IMR-90 (cell line): ENCODE measurements around the gene RAD51B. TPM values are rescaled to one million over a fixed set of nuclear protein-coding genes. Genes with fewer than 3 reads are reported as not detected.

Experiments used
- ATAC-seq: fragments of 200-7000 bp; cut with Tn5 transposase; 2 replicates; pipeline ENCODE4 v1.9.1; 2020; ENCODE audit warnings: low read depth, mild to moderate bottlenecking, moderate library complexity
- BruUV-seq: library from RNA; stranded (reverse); fragments of 400-500 nt; replicated peaks from 2 replicates; lab custom pipeline; 2021; lab: Mats Ljungman, UMichigan
- CTCF ChIA-PET: fragments of 300-600 bp; formaldehyde crosslinking; extraction: SDS; loops from one replicate; lab custom pipeline; 2021; ENCODE audit warnings: antibody characterized with exemption; lab: Yijun Ruan, JAX
- POLR2A ChIA-PET: fragments of 300-600 bp; sonication (Branson Sonifier 250); formaldehyde crosslinking; loops from one replicate; lab custom pipeline; 2022; ENCODE audit warnings: antibody characterized with exemption; ENCODE audit not compliant: unreplicated experiment; lab: Charles Lee
- DNase-seq: peaks from one replicate; pipeline ENCODE4 v3.0.0; 2013
- H2AFZ ChIP-seq: replicated peaks from 2 replicates; pipeline ENCODE3; 2013; ENCODE audit warnings: low read length, mild to moderate bottlenecking; ENCODE audit not compliant: poor library complexity
- H2AK5ac ChIP-seq: 2 replicates; pipeline ENCODE4 v1.6.1; 2013; ENCODE audit warnings: low read depth, low read length, inconsistent platforms
- H2AK9ac ChIP-seq: replicated peaks from 2 replicates; pipeline ENCODE3; 2013; ENCODE audit warnings: mild to moderate bottlenecking, low read depth, low read length, moderate library complexity; ENCODE audit not compliant: poor library complexity
- H2BK120ac ChIP-seq: 2 replicates; pipeline ENCODE4 v1.6.1; 2013; ENCODE audit warnings: low read depth, low read length, inconsistent platforms
- H2BK15ac ChIP-seq: 3 replicates; pipeline ENCODE4 v1.6.1; 2013; ENCODE audit warnings: low read depth, low read length, inconsistent platforms
- H2BK20ac ChIP-seq: 2 replicates; pipeline ENCODE4 v1.6.1; 2013; ENCODE audit warnings: low read depth, mild to moderate bottlenecking, inconsistent platforms, low read length, moderate library complexity
- H2BK5ac ChIP-seq: 2 replicates; pipeline ENCODE4 v1.6.1; 2013; ENCODE audit warnings: mild to moderate bottlenecking, low read depth, low read length, inconsistent platforms; ENCODE audit not compliant: poor library complexity, severe bottlenecking
- H3K14ac ChIP-seq: replicated peaks from 2 replicates; pipeline ENCODE4 v1.6.1; 2013; ENCODE audit warnings: low read depth, low read length, inconsistent platforms
- H3K18ac ChIP-seq: 2 replicates; pipeline ENCODE4 v1.6.1; 2013; ENCODE audit warnings: low read depth, low read length, control low read depth
- H3K23ac ChIP-seq: 2 replicates; pipeline ENCODE4 v1.6.1; 2013; ENCODE audit warnings: low read depth, low read length, inconsistent platforms
- H3K27ac ChIP-seq: 2 replicates; pipeline ENCODE4 v1.5.1; 2013; ENCODE audit warnings: mild to moderate bottlenecking, control low read depth, low read length; ENCODE audit not compliant: insufficient read depth
- H3K27me3 ChIP-seq: 2 replicates; pipeline ENCODE4 v1.6.1; 2013; ENCODE audit warnings: low read length; ENCODE audit not compliant: control insufficient read depth, insufficient read depth
- H3K36me3 ChIP-seq: 2 replicates; pipeline ENCODE4 v1.6.1; 2013; ENCODE audit warnings: low read length, mixed read lengths; ENCODE audit not compliant: control insufficient read depth, insufficient read depth
- H3K4ac ChIP-seq: 2 replicates; pipeline ENCODE4 v1.6.1; 2013; ENCODE audit warnings: low read depth, low read length, inconsistent platforms
- H3K4me1 ChIP-seq: 2 replicates; pipeline ENCODE4 v1.6.1; 2013; ENCODE audit warnings: low read length, mixed read lengths; ENCODE audit not compliant: control insufficient read depth, insufficient read depth
- H3K4me2 ChIP-seq: 2 replicates; pipeline ENCODE4 v1.6.1; 2013; ENCODE audit warnings: low read depth, mild to moderate bottlenecking, control low read depth, low read length, moderate library complexity
- H3K4me3 ChIP-seq: 2 replicates; pipeline ENCODE4 v1.5.1; 2013; ENCODE audit warnings: low read depth, mild to moderate bottlenecking, control low read depth, low read length, moderate library complexity; ENCODE audit not compliant: insufficient read depth
- H3K56ac ChIP-seq: 2 replicates; pipeline ENCODE4 v1.6.1; 2013; ENCODE audit warnings: low read length, inconsistent platforms; ENCODE audit not compliant: insufficient read depth; ENCODE audit errors: extremely low read depth
- H3K79me1 ChIP-seq, 2 experiments: 2 replicates each; pipeline ENCODE4 v1.6.1; 2013; ENCODE audit warnings: low read length in 2 of 2, inconsistent platforms in 1 of 2, low read depth in 1 of 2
- H3K9ac ChIP-seq: 2 replicates; pipeline ENCODE4 v1.6.1; 2013; ENCODE audit warnings: low read depth, low read length, control low read depth
- H3K9me1 ChIP-seq: 2 replicates; pipeline ENCODE4 v1.6.1; 2013; ENCODE audit warnings: low read length, inconsistent platforms; ENCODE audit not compliant: insufficient read depth
- H3K9me3 ChIP-seq: 2 replicates; pipeline ENCODE4 v1.6.1; 2013; ENCODE audit warnings: low read length; ENCODE audit not compliant: control insufficient read depth, insufficient read depth
- H4K20me1 ChIP-seq: 2 replicates; pipeline ENCODE4 v1.6.1; 2013; ENCODE audit warnings: low read length, inconsistent platforms; ENCODE audit not compliant: insufficient read depth
- H4K5ac ChIP-seq: 2 replicates; pipeline ENCODE4 v1.6.1; 2013; ENCODE audit warnings: mild to moderate bottlenecking, low read depth, low read length, control low read depth
- H4K8ac ChIP-seq, 2 experiments: 2 replicates each; pipeline ENCODE4 v1.6.1; 2013; ENCODE audit warnings: low read depth in 2 of 2, low read length in 2 of 2, control low read depth in 1 of 2, inconsistent platforms in 1 of 2
- H4K91ac ChIP-seq: 2 replicates; pipeline ENCODE4 v1.6.1; 2013; ENCODE audit warnings: low read depth, low read length, inconsistent platforms; ENCODE audit not compliant: insufficient read depth
- BHLHE40 ChIP-seq: fragments of 150-350 bp; IDR thresholded peaks from 2 replicates; pipeline ENCODE4 v1.6.1; 2016; ENCODE audit warnings: mild to moderate bottlenecking, low read depth, low read length
- CEBPB ChIP-seq: IDR thresholded peaks from 2 replicates; pipeline ENCODE4 v1.6.1; 2012; ENCODE audit warnings: low read depth, low read length, improper control_type of control experiment
- CHD1 ChIP-seq: IDR thresholded peaks from 2 replicates; pipeline ENCODE4 v1.6.1; 2012; ENCODE audit warnings: low read depth, low read length, improper control_type of control experiment
- FOS ChIP-seq: fragments of 150-350 bp; IDR thresholded peaks from 2 replicates; pipeline ENCODE4 v1.6.1; 2016; ENCODE audit warnings: low read depth, low read length
- MAFK ChIP-seq: IDR thresholded peaks from 2 replicates; pipeline ENCODE4 v1.6.1; 2012; ENCODE audit warnings: low read depth, low read length, improper control_type of control experiment
- MAZ ChIP-seq: IDR thresholded peaks from 2 replicates; pipeline ENCODE4 v1.6.1; 2012; ENCODE audit warnings: low read depth, mild to moderate bottlenecking, low read length, improper control_type of control experiment, moderate library complexity, borderline replicate concordance
- MXI1 ChIP-seq: IDR thresholded peaks from 2 replicates; pipeline ENCODE4 v1.6.1; 2012; ENCODE audit warnings: low read depth, mild to moderate bottlenecking, low read length, moderate library complexity, borderline replicate concordance
- NFE2L2 ChIP-seq: fragments of 150-350 bp; IDR thresholded peaks from 2 replicates; pipeline ENCODE4 v1.6.1; 2016; ENCODE audit warnings: low read depth, mild to moderate bottlenecking, low read length
- POLR2A ChIP-seq: IDR thresholded peaks from 2 replicates; pipeline ENCODE4 v1.6.1; 2012; ENCODE audit warnings: mild to moderate bottlenecking, low read depth, low read length
- RCOR1 ChIP-seq: IDR thresholded peaks from 2 replicates; pipeline ENCODE4 v1.6.1; 2012; ENCODE audit warnings: mild to moderate bottlenecking, low read length, improper control_type of control experiment; ENCODE audit not compliant: insufficient replicate concordance
- SMC3 ChIP-seq: fragments of 150-350 bp; IDR thresholded peaks from 2 replicates; pipeline ENCODE4 v1.6.1; 2016; ENCODE audit warnings: low read depth, mild to moderate bottlenecking, antibody characterized with exemption, low read length, moderate library complexity
- WGBS, 2 experiments: methylation state at CpG; one replicate each; pipeline versions ENCODE4 v1.1.5 to v1.1.7; 2013; ENCODE audit warnings: missing lambda C conversion rate in 2 of 2; ENCODE audit not compliant: insufficient read length in 1 of 2; ENCODE audit errors: extremely low coverage in 2 of 2; 5-methylcytosine and 5-hydroxymethylcytosine counted together
- dilution Hi-C: fragments of 300-500 bp; cut with HindIII; formaldehyde crosslinking; loops from one replicate; pipeline ENCODE4 v1.14.3; 2018; ENCODE audit warnings: low sequenced_read_pairs; ENCODE audit not compliant: unreplicated experiment
- in situ Hi-C: fragments of 300-500 bp; cut with MboI; formaldehyde crosslinking; loops from 3 replicates; pipeline ENCODE4 v1.14.3; 2019; ENCODE audit warnings: low sequenced_read_pairs, inconsistent platforms, mixed read lengths
- intact Hi-C: fragments of 100-400 bp; cut with micrococcal nuclease; formaldehyde crosslinking; loops from 2 replicates; pipeline ENCODE4 v1.10.0; 2022
- polyA plus RNA-seq, 3 experiments: library from polyadenylated mRNA; depleted of rRNA; stranded (reverse); fragments of >200 nt; gene quantifications; 2 replicates each; pipeline ENCODE4 v1.2.3, GENCODE V29; 2012; ENCODE audit warnings: low replicate concordance in 1 of 3
- total RNA-seq: library from RNA; depleted of rRNA; stranded (reverse); fragments of >200 nt; gene quantifications from 2 replicates; pipeline ENCODE4 v1.2.3, GENCODE V29; 2012
- TF ChIP-seq, protein P1 (sequence below): fragments of 150-350 bp; IDR thresholded peaks from 2 replicates; pipeline ENCODE4 v1.6.1; 2017; ENCODE audit warnings: mild to moderate bottlenecking, antibody characterized with exemption, low read length, low read depth
- TF ChIP-seq, protein P2 (sequence below): fragments of 150-350 bp; IDR thresholded peaks from 2 replicates; pipeline ENCODE4 v1.6.1; 2016; ENCODE audit warnings: low read depth, mild to moderate bottlenecking, low read length, moderate library complexity, borderline replicate concordance
- TF ChIP-seq, protein P3 (sequence below): conservative IDR thresholded peaks from 2 replicates; pipeline ENCODE4 v1.5.1; 2012; ENCODE audit warnings: mild to moderate bottlenecking, low read depth, low read length, improper control_type of control experiment

RAD51B gene
- total and polyA plus RNA-seq, 2 of the 4 experiments (the other 2 are of a cell fraction) = 5.1 to 18.8 TPM

DNA sequence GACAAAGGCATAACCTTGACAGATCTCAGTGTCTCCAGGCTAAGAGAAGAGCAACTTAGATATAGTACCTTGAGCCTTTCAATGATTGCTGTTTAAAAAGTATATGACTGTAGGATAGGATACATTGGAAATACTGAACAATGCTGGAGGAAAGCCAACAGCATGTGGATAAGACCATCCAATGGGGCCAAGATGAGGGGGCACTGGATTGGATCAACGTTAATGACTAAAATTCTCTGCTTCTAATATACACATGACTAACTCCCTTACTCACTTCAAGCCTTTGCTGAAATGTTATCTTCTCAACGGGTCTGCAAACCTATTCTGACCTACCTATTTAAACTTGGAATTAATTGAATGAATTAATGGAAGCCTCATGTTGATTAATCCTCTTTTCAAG lies 354.9 kb downstream of the RAD51B start:
- Histone ChIP-seq H3K4me1 (peaks cover 11% of the 10 kb centered on the region), H4K20me1 (no peaks in the 10 kb centered on the region; the same call in 1 of the 2 replicates), H3K4me3 (no peak overlapping the region), H3K14ac (peak overlapping the region; percentile 28; the same call in 1 of the 2 replicates), H2BK15ac (0 out of 3 replicates have a peak overlapping the region, but pooled peaks have one; percentile 46), H3K56ac (no peak overlapping the region), H2BK5ac (peak overlapping the region; percentile 50), H4K91ac (no peak overlapping the region), H2BK20ac (peak overlapping the region; percentile 61; the same call in 1 of the 2 replicates), H3K4ac (0 out of 2 replicates have a peak overlapping the region, but pooled peaks have one; percentile 0), H3K9me3 (no peaks in the 10 kb centered on the region), H3K27me3 (no peaks in the 10 kb centered on the region), H3K9me1 (peaks cover 3% of the 10 kb centered on the region), H3K79me1 (no peaks in the 10 kb centered on the region), H3K27ac (no peak overlapping the region), H3K4me2 (no peak overlapping the region), H2AFZ (no peak overlapping the region), H2AK9ac (no peak overlapping the region), H2BK120ac (no peak overlapping the region; the same call in 1 of the 2 replicates), H2AK5ac (no peak overlapping the region), H3K36me3 (no peaks in the 10 kb centered on the region), H3K9ac (no peak overlapping the region), H4K5ac (peak overlapping the region; percentile 72; the same call in 1 of the 2 replicates), H4K8ac (peak overlapping the region in 1 of 2 experiments; percentile 40; a peak in 1 of 4 replicates), H3K23ac (no peak overlapping the region), H3K18ac (peak overlapping the region; percentile 94)
- POLR2A ChIA-PET = interaction anchor here (1.0 kb wide), 1 partner anchor 614 kb away, joined by 13 read pairs; no protein-coding TSS in a partner anchor
- no peak for ATAC-seq
- TF ChIP-seq BHLHE40 = no peak
- no peak for TF ChIP-seq NFE2L2
- TF ChIP-seq, protein P1, sequence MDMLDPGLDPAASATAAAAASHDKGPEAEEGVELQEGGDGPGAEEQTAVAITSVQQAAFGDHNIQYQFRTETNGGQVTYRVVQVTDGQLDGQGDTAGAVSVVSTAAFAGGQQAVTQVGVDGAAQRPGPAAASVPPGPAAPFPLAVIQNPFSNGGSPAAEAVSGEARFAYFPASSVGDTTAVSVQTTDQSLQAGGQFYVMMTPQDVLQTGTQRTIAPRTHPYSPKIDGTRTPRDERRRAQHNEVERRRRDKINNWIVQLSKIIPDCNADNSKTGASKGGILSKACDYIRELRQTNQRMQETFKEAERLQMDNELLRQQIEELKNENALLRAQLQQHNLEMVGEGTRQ = no peak
- TF ChIP-seq CHD1 = no peak
- TF ChIP-seq, protein P2, sequence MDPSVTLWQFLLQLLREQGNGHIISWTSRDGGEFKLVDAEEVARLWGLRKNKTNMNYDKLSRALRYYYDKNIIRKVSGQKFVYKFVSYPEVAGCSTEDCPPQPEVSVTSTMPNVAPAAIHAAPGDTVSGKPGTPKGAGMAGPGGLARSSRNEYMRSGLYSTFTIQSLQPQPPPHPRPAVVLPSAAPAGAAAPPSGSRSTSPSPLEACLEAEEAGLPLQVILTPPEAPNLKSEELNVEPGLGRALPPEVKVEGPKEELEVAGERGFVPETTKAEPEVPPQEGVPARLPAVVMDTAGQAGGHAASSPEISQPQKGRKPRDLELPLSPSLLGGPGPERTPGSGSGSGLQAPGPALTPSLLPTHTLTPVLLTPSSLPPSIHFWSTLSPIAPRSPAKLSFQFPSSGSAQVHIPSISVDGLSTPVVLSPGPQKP = no peak
- TF ChIP-seq RCOR1 = no peak
- TF ChIP-seq MXI1 = no peak
- no peak for TF ChIP-seq MAZ
- no peak for TF ChIP-seq SMC3
- TF ChIP-seq CEBPB = no peak
- no peak for TF ChIP-seq FOS
- TF ChIP-seq, protein P3, sequence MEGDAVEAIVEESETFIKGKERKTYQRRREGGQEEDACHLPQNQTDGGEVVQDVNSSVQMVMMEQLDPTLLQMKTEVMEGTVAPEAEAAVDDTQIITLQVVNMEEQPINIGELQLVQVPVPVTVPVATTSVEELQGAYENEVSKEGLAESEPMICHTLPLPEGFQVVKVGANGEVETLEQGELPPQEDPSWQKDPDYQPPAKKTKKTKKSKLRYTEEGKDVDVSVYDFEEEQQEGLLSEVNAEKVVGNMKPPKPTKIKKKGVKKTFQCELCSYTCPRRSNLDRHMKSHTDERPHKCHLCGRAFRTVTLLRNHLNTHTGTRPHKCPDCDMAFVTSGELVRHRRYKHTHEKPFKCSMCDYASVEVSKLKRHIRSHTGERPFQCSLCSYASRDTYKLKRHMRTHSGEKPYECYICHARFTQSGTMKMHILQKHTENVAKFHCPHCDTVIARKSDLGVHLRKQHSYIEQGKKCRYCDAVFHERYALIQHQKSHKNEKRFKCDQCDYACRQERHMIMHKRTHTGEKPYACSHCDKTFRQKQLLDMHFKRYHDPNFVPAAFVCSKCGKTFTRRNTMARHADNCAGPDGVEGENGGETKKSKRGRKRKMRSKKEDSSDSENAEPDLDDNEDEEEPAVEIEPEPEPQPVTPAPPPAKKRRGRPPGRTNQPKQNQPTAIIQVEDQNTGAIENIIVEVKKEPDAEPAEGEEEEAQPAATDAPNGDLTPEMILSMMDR = no peak
- no peak for TF ChIP-seq MAFK
- TF ChIP-seq POLR2A = no peak
- intact Hi-C loops = no loop called here
- no TSS peak for BruUV-seq
- no CpG with 5 or more reads among the region's 2 CpGs for WGBS, 2 experiments
- dilution Hi-C loops = no loop called here
- in situ Hi-C loops = no loop called here
- CTCF ChIA-PET = interaction anchor here (0.6 kb wide), 1 partner anchor 212 kb away, joined by 3 read pairs; no protein-coding TSS in a partner anchor
- peak; percentile 55 for DNase-seq
